Endothelial cell of umbilical vein (primary cell): ENCODE results near the gene SRRM4. TPM values are rescaled to one million over a fixed set of nuclear protein-coding genes. Genes with fewer than 3 reads are reported as not detected.

Source experiments
- BruUV-seq: library from RNA; stranded (reverse); fragments of 400-500 nt; replicated peaks from 2 replicates; lab custom pipeline; 2021; lab: Mats Ljungman, UMichigan
- CTCF ChIA-PET: fragments of 300-600, 350-600 bp; sonication (Branson Sonifier 250); formaldehyde crosslinking; loops from one replicate; lab custom pipeline; 2021; ENCODE audit warnings: antibody characterized with exemption, inconsistent platforms; lab: Charles Lee
- POLR2A ChIA-PET: fragments of 300-600, 350-600 bp; sonication (Branson Sonifier 250); formaldehyde crosslinking; loops from one replicate; lab custom pipeline; 2021; ENCODE audit warnings: antibody characterized with exemption, inconsistent platforms; lab: Charles Lee
- DNase-seq: peaks from one replicate; pipeline ENCODE4 v3.0.0-alpha.2; 2011; ENCODE audit warnings: low read depth, low spot score
- FAIRE-seq: peaks from 2 replicates; lab custom pipeline; 2011; peaks lifted over from hg19 to GRCh38; lab: Jason Lieb, UNC
- H2AFZ ChIP-seq: 2 replicates; pipeline ENCODE4 v1.6.0; 2012; ENCODE audit warnings: low read depth, low read length, control low read depth, inconsistent platforms
- H3K27ac ChIP-seq: 2 replicates; pipeline ENCODE4 v1.5.1; 2011; ENCODE audit warnings: low read depth, mild to moderate bottlenecking, control low read depth, low read length, moderate library complexity; ENCODE audit not compliant: insufficient read depth
- H3K27me3 ChIP-seq, 2 experiments: 2 replicates each; pipeline versions ENCODE4 v1.6.0 to v1.6.1; 2011; ENCODE audit warnings: low read length in 2 of 2, mixed read lengths in 1 of 2; ENCODE audit not compliant: control insufficient read depth in 2 of 2, insufficient read depth in 2 of 2
- H3K36me3 ChIP-seq, 2 experiments: 2 replicates in 1 of 2; 3 replicates in 1 of 2; pipeline ENCODE4 v1.5.1; 2011; ENCODE audit warnings: low read length in 2 of 2, mild to moderate bottlenecking in 1 of 2, moderate library complexity in 1 of 2; ENCODE audit not compliant: control insufficient read depth in 2 of 2, insufficient read depth in 2 of 2; ENCODE audit errors: extremely low read depth in 1 of 2
- H3K4me1 ChIP-seq: 3 replicates; pipeline ENCODE4 v1.5.1; 2011; ENCODE audit warnings: mild to moderate bottlenecking, low read length; ENCODE audit not compliant: control insufficient read depth, insufficient read depth; ENCODE audit errors: extremely low read depth
- H3K4me2 ChIP-seq: 2 replicates; pipeline ENCODE4 v1.6.1; 2011; ENCODE audit warnings: low read length, control low read depth, mixed read lengths; ENCODE audit not compliant: insufficient read depth
- H3K4me3 ChIP-seq, 3 experiments: fragments of 200-600 bp in 1 of 3; sonication (generic), shearing (Covaris generic) in 1 of 3; replicated peaks in 1 of 3; 2 replicates each; pipeline ENCODE4 v1.5.1; 2011 to 2016; ENCODE audit warnings: control low read depth in 3 of 3, low read length in 3 of 3, mild to moderate bottlenecking in 2 of 3, inconsistent platforms in 1 of 3, low read depth in 1 of 3, moderate library complexity in 1 of 3; ENCODE audit not compliant: insufficient read depth in 1 of 3
- H3K79me2 ChIP-seq: 2 replicates; pipeline ENCODE4 v1.6.0; 2012; ENCODE audit warnings: low read length, inconsistent platforms; ENCODE audit not compliant: control insufficient read depth, insufficient read depth
- H3K9ac ChIP-seq: replicated peaks from 2 replicates; pipeline ENCODE3; 2011; ENCODE audit warnings: low read length, control low read depth; ENCODE audit not compliant: insufficient read depth; ENCODE audit errors: extremely low read depth
- H3K9me1 ChIP-seq: replicated peaks from 3 replicates; pipeline ENCODE4 v1.6.0; 2011; ENCODE audit warnings: mild to moderate bottlenecking, low read length; ENCODE audit not compliant: control insufficient read depth, insufficient read depth; ENCODE audit errors: extremely low read depth
- H3K9me3 ChIP-seq: replicated peaks from 2 replicates; pipeline ENCODE4 v1.5.1; 2012; ENCODE audit warnings: low read length, inconsistent platforms; ENCODE audit not compliant: control insufficient read depth, insufficient read depth
- H4K20me1 ChIP-seq: replicated peaks from 2 replicates; pipeline ENCODE3; 2011; ENCODE audit warnings: mild to moderate bottlenecking, low read length; ENCODE audit not compliant: control insufficient read depth, insufficient read depth; ENCODE audit errors: extremely low read depth
- CTCF ChIP-seq, 2 donors: IDR thresholded peaks; 1 replicate in 1 of 2; 2 replicates in 1 of 2; pipeline ENCODE4 v1.5.1; 2011; ENCODE audit warnings: low read length in 2 of 2, mild to moderate bottlenecking in 2 of 2, moderate library complexity in 2 of 2, control low read depth in 1 of 2, inconsistent platforms in 1 of 2, low read depth in 1 of 2; ENCODE audit not compliant: insufficient read depth in 1 of 2; ENCODE audit errors: extremely low read depth in 1 of 2
- EZH2 ChIP-seq: IDR thresholded peaks from 2 replicates; pipeline ENCODE4 v1.6.1; 2012; ENCODE audit warnings: borderline replicate concordance, low read depth, mild to moderate bottlenecking, moderate library complexity, low read length, inconsistent platforms; ENCODE audit not compliant: severe bottlenecking
- FOS ChIP-seq: IDR thresholded peaks from 2 replicates; pipeline ENCODE4 v1.6.1; 2011; ENCODE audit warnings: mild to moderate bottlenecking, low read length, moderate library complexity, borderline replicate concordance; ENCODE audit not compliant: insufficient read depth
- GATA2 ChIP-seq: IDR thresholded peaks from 2 replicates; pipeline ENCODE4 v1.7.0; 2011; ENCODE audit warnings: low read depth, mild to moderate bottlenecking, moderate library complexity, mixed read lengths, low read length; ENCODE audit not compliant: insufficient read length, insufficient read depth
- JUN ChIP-seq: IDR thresholded peaks from 2 replicates; pipeline ENCODE4 v1.6.1; 2011; ENCODE audit warnings: borderline replicate concordance, low read depth; ENCODE audit not compliant: insufficient read length, insufficient read depth
- MAX ChIP-seq: IDR thresholded peaks from 2 replicates; pipeline ENCODE4 v1.6.1; 2011; ENCODE audit not compliant: insufficient read depth, insufficient read length
- MYC ChIP-seq: IDR thresholded peaks from one replicate; pipeline ENCODE4 v1.6.1; 2011; ENCODE audit warnings: mild to moderate bottlenecking, low read depth, low read length
- POLR2A ChIP-seq: IDR thresholded peaks from 2 replicates; pipeline ENCODE4 v1.6.1; 2012; ENCODE audit warnings: low read depth, mild to moderate bottlenecking, control low read depth, low read length
- POLR2AphosphoS5 ChIP-seq: IDR thresholded peaks from 2 replicates; pipeline ENCODE4 v1.6.1; 2012; ENCODE audit warnings: low read depth, mild to moderate bottlenecking, control low read depth, low read length, moderate library complexity; ENCODE audit not compliant: insufficient read depth
- dilution Hi-C: fragments of 300-500 bp; cut with MboI; formaldehyde crosslinking; loops from one replicate; pipeline ENCODE4 v1.15.0; 2019; ENCODE audit warnings: low sequenced_read_pairs; ENCODE audit not compliant: extremely low pct_ligation_motif_present
- intact Hi-C: fragments of 100-400 bp; cut with micrococcal nuclease; formaldehyde crosslinking; loops from one replicate; pipeline ENCODE4 v1.10.0; 2022
- polyA plus RNA-seq, 4 experiments: library from polyadenylated mRNA; depleted of rRNA in 3 of 4; stranded (reverse) in 3 of 4; unstranded in 1 of 4; fragments of >200 nt; gene quantifications; 2 replicates each; pipeline versions ENCODE4 v1.2.1 to v1.2.3, GENCODE V29; 2011 to 2012; ENCODE audit warnings: missing spikeins in 1 of 4
- total RNA-seq: library from RNA; stranded (reverse); gene quantifications from 2 replicates; pipeline ENCODE4 v1.2.3, GENCODE V29; 2021

The SRRM4 gene
- total and polyA plus RNA-seq, 2 donors (not counting 3 experiments of a cell fraction or from before 2014, with no cell fraction given) = not detected

GRCh38 chr12:119118625-119119024, 137.3 kb downstream of the SRRM4 start:
- H3K4me1 ChIP-seq = no peaks in the 10 kb centered on the region
- no peaks in the 10 kb centered on the region for H3K27me3 ChIP-seq
- H3K9ac ChIP-seq = no peak overlapping the region
- no peak overlapping the region for H3K4me2 ChIP-seq
- H2AFZ ChIP-seq = no peak overlapping the region
- H3K4me3 ChIP-seq = no peak overlapping the region
- DNase-seq = no peak
- intact Hi-C loops (loop anchor here (5.0 kb wide), 1 partner anchor 59 kb away; the partner anchor contains the start of gene HSPB8), dilution Hi-C loops (no loop called here)
- no peaks in the 10 kb centered on the region for H3K79me2 ChIP-seq
- no peaks in the 10 kb centered on the region for H3K9me1 ChIP-seq
- H3K27ac ChIP-seq = no peak overlapping the region
- no peaks in the 10 kb centered on the region for H3K9me3 ChIP-seq
- no peaks in the 10 kb centered on the region for H3K36me3 ChIP-seq
- FAIRE-seq = no peak
- CTCF ChIA-PET = interaction anchor here (1.0 to 3.5 kb wide), 2 partner anchors 75 to 295 kb away, joined by 4 to 30 read pairs; no protein-coding TSS in a partner anchor
- no peak for TF ChIP-seq MAX
- TF ChIP-seq MYC = no peak
- POLR2A ChIA-PET = no interaction called here
- BruUV-seq = no TSS peak
- H4K20me1 ChIP-seq = no peaks in the 10 kb centered on the region

- ChIA-PET CTCF (no interaction called here), POLR2A (no interaction called here)
- dilution Hi-C loops = no loop called here
- Histone ChIP-seq H3K36me3 (no peaks in the 10 kb centered on the region), H3K4me3 (no peak overlapping the region), H4K20me1 (no peaks in the 10 kb centered on the region), H3K27ac (no peak overlapping the region), H2AFZ (no peak overlapping the region), H3K9me3 (no peaks in the 10 kb centered on the region), H3K79me2 (no peaks in the 10 kb centered on the region), H3K9ac (no peak overlapping the region), H3K4me2 (no peak overlapping the region), H3K4me1 (no peaks in the 10 kb centered on the region), H3K9me1 (no peaks in the 10 kb centered on the region), H3K27me3 (no peaks in the 10 kb centered on the region)
- DNase-seq (no peak), FAIRE-seq (no peak)
- intact Hi-C loops = no loop called here
- no TSS peak for BruUV-seq
- TF ChIP-seq POLR2AphosphoS5 = no peak
- TF ChIP-seq POLR2A = no peak
- TF ChIP-seq FOS = no peak
- no peak for TF ChIP-seq GATA2
- TF ChIP-seq JUN = no peak
- TF ChIP-seq MAX = no peak
- TF ChIP-seq CTCF (IDR thresholded peaks at IDR 0.05; ENCODE audit: extremely low read depth in 1 of 2, insufficient read depth in 1 of 2, low read depth in 1 of 2, low read length in 2 of 2) = no peak
- TF ChIP-seq EZH2 = no peak
- TF ChIP-seq MYC = no peak
These were observed 140.7 kb downstream of the SRRM4 start for GRCh38 chr12:119122047-119122446.
